GM18499 (cell line): ENCODE data around the gene GPR50.

Source experiments
- ATAC-seq: cut with Tn5 transposase; IDR thresholded peaks from one replicate; pipeline ENCODE4 v1.9.1; 2021; ENCODE audit warnings: moderate number of reproducible peaks; ENCODE audit not compliant: insufficient read depth, unreplicated experiment

Gene GPR50

GRCh38 chrX:151176231-151176750 is at the start of gene GPR50:
TSS of gene GPR50 (plus strand) at chrX:151176584. CDS start at chrX:151176722, 138 bp downstream.
- no peak for ATAC-seq

- ATAC-seq: no peak
These were observed 43.9 kb upstream of the GPR50 start for GRCh38 chrX:151132531-151132930.

- no peak for ATAC-seq
These were observed 24.6 kb upstream of the GPR50 start for GRCh38 chrX:151151665-151152267.

DNA sequence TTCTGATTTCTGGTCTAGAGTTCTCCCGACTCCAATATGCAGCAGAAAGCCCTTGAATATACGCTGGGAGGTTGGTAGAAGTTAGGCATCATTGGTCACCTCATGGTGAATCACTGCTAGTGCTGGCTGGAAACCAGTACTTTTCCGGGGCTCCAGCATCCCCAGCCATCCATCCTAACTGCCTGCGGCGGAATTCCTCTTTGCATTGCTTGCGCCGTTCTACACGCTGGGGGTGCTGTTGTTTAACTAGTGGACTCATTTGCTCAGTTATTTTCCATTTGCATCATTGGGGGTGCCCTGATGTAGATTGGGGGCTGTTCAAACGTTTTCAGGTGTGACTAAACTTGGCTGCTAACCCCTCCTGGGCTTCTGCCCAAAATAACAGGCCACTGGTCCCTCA is 23.3 kb upstream of the GPR50 start:
- no peak for ATAC-seq

DNA sequence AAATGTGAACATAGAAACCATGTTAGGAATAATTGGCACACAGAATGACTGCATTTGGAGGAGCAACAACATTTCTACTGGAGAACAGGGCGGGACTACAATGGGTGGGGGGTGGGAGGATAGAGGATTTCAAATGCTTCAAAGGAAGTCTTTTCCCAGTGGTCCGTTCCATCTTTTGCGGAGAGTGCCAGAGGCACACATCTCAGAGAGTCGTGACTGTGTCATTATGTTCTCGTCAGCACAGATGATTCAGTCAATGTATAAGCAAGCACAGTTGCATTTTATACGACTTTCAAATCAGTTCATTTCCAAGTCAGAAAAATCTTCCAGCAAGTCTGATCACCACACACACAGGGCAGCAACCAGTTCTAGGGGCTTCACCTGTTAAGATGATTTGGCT is 22.7 kb upstream of the GPR50 start:
- ATAC-seq: no peak

DNA sequence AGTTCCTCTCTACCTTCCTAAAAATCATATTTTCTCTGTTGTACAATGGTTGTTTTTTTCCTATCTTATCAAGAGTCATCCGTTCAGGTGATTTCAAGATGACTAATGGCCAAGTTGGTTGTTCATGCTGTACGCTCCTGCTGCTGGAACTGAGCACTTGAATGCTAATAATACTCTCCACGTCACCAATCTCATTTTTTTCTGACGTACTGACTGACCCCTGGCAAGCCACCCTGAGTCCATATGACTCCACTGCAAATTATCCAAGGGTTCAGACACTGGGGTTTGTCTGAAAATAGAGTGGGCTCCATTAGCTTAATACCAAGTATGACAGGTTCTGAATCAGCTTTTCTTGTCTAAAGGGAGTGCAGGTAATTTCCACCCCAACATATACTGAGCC is 21.1 kb upstream of the GPR50 start:
- no peak for ATAC-seq

DNA sequence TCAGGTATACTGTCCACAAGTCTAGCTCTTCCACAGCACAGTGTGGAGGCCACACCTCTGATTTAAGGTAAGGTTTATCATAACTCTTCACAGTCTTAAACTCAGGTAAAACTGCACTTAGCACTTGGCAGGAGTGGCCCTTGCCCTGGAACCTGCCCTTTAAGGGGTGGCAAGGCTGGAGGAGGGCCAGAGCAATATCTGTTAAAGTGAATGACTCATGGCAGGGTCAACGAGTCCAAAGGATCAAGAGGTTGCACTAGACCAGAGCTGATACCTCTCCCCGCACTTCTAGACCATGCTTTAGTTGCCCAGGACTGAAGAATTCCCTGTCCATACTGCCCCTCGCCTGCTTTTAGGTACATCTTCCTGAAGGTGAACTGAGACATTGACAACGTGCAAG is 14.7 kb upstream of the GPR50 start:
- ATAC-seq: no peak

GRCh38 chrX:151167791-151168345 is 8.5 kb upstream of the GPR50 start:
- ATAC-seq: no peak

DNA sequence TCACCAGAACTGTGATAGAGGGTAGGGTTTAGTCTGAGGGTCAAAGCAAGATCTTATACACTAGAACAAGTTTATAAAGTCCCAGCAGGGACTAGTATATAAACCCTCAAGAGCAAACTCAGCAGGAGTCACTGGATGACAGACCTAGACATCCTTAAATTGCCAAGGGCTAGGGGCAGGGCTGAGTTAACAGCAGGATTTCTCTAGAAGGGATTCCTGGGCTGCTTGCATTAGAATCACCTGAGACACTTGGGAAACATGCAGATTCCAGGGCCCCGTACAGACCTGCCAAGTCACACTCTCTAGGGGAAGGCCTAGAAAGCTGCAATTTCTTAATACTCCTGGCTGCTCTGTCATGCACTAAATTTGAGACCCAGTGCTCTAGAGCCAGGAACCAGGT is 6.6 kb upstream of the GPR50 start:
- ATAC-seq: no peak

- ATAC-seq: no peak
These were observed 1.7 kb upstream of the GPR50 start for GRCh38 chrX:151174581-151175282.

DNA sequence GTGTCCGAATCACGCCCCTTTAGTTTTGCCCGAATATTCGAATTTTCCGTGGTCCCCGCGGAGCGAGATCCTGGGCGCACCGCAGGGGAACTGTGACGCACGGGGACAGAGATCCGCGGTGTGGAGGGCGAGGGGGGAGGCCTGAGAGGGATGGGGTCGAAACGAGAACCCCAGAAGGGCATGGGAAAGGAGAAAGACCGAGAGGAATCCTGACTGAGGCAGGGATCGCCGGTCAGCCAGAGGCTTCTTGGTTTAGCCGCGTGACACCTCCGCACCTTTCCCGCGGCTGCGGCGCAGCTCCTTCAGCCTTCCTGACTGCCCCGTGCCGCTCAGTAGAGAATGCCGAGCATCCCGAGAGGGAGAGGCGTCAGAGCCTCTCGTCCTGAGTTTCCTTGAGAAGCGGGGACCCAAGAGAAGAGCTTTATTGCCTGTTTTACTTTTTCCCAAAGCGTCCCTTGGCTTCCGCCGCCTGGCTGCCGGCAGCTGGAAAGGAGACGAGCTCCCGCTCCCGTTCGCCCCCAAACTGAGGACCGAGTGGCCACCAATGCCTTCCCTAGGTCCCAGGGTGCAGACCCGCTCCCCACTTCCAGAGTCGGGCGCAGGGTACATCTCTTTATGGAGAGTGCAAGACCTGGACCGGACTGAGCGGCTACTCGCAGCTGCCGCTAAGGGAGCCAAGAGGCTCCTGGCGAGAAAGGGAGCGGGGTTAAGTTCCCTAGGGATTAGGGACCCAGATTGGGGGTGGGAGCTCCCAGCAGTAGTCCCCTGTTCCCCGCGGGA is 911 bp upstream of the GPR50 start:
- no peak for ATAC-seq

GRCh38 chrX:151177141-151178027 is 1.0 kb downstream of the GPR50 start:
- no peak for ATAC-seq

- ATAC-seq: no peak
These were observed 2.4 kb downstream of the GPR50 start for GRCh38 chrX:151178746-151179145.

- ATAC-seq: no peak
These were observed 4.0 kb downstream of the GPR50 start for GRCh38 chrX:151180400-151180799.

DNA sequence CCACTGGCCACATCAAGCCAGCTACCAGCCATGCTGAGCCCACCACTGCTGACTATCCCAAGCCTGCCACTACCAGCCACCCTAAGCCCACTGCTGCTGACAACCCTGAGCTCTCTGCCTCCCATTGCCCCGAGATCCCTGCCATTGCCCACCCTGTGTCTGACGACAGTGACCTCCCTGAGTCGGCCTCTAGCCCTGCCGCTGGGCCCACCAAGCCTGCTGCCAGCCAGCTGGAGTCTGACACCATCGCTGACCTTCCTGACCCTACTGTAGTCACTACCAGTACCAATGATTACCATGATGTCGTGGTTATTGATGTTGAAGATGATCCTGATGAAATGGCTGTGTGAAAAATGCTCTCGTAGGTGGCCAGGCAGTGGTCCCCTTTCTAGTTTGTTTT is 4.7 kb downstream of the GPR50 start:
- no peak for ATAC-seq

DNA sequence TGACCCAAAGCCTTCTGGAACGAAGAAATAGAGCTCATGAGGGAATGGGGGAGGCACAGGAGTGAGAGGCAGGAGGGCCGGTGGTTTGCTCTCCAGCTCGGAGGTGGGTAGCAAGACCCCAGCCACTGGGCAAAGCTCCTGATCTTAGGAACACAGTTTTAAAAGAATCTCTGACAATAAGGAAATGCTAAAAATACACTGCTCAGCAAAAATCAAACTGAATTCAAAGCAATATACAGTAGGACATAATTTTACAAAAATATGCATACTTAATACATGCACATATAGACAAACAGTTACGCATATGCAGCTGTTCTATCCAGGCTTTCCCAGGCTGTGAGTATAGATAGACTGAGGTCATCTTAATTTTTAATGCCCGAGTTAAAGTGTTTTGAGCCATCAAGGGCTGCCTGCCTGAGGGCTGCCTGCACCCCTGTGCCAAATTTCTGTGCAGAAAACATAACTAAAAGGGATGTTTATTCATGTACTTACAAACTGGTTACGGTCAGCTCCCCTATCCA is 6.9 kb downstream of the GPR50 start:
- no peak for ATAC-seq

- no peak for ATAC-seq
These were observed 7.7 kb downstream of the GPR50 start for GRCh38 chrX:151183912-151184565.

DNA sequence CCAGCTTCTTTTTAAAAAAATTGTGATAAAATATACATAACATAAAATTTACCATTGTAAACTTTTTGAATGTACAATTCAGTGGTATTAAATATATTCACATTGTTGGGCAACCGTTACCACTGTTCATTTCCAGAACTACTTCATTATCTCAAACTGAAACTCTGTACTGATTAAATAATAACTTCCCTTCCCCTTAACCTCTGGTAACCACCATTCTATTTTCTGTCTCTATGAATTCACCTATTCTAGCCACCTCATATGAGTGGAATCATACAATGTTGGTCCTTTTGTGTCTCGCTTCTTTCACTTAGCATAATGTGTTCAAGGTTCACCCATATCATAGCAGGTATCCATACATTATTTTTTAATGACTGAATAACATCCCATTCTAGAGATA is 8.3 kb downstream of the GPR50 start:
- ATAC-seq: no peak

DNA sequence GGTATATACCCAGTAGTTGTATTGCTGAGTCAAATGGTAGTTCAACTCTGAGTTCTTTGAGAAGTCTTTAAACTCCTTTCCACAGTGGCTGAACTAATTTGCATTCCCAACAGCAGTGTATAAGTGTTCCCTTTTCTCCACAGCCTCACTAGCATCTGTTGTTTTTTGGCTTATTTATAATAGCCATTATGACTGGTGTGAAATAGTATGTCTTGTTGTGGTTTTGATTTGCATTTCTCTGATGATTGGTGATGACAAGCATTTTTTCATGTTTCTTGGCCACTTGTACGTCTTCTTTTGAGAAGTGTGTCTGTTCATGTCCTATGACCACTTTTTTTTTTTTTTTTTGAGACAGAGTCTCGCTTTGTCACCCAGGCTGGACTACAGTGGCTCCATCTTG is 30.5 kb downstream of the GPR50 start:
- ATAC-seq: no peak
